Measurements from ENCODE around the gene PODXL2. TPM values are rescaled to one million over a fixed set of nuclear protein-coding genes. Genes with fewer than 3 reads are reported as not detected.

PODXL2 gene
- total RNA-seq, 2 donors from 2014 or later, result 12.1 to 19.0 TPM

- TF ChIP-seq CTCF (IDR thresholded peaks at IDR 0.05), result no peak
- Histone ChIP-seq H3K9me3 (no peaks in the 10 kb centered on the region), H3K4me1 (no peaks in the 10 kb centered on the region), H3K4me3 (no peak overlapping the region), H3K27ac (no peak overlapping the region), H3K9ac (ENCODE audit: low read depth in 2 of 2, low read length in 2 of 2) (no peak overlapping the region), H3K27me3 (no peaks in the 10 kb centered on the region), H3K36me3 (no peaks in the 10 kb centered on the region)
- DNase-seq, result no peak
- intact Hi-C loops (cut with DNase I), result no loop called here
Observed at GRCh38 chr3:127717357-127718244, 88.6 kb downstream of the PODXL2 start.

GRCh38 chr3:127718245-127718915, 89.4 kb downstream of the PODXL2 start:
- no peaks in the 10 kb centered on the region for H3K36me3 ChIP-seq
- DNase-seq, result no peak
- no peak overlapping the region for H3K9ac ChIP-seq (ENCODE audit: low read depth in 2 of 2, low read length in 2 of 2)
- TF ChIP-seq CTCF (IDR thresholded peaks at IDR 0.05), result no peak
- H3K27ac ChIP-seq, result no peak overlapping the region
- H3K27me3 ChIP-seq, result no peaks in the 10 kb centered on the region
- intact Hi-C loops (cut with DNase I), result no loop called here
- no peaks in the 10 kb centered on the region for H3K4me1 ChIP-seq
- no peaks in the 10 kb centered on the region for H3K9me3 ChIP-seq
- no peak overlapping the region for H3K4me3 ChIP-seq

GRCh38 chr3:127718916-127719290, 89.9 kb downstream of the PODXL2 start:
- intact Hi-C loops (cut with DNase I), result no loop called here
- no peaks in the 10 kb centered on the region for H3K9me3 ChIP-seq
- no peaks in the 10 kb centered on the region for H3K4me1 ChIP-seq
- no peaks in the 10 kb centered on the region for H3K27me3 ChIP-seq
- no peak for TF ChIP-seq CTCF (IDR thresholded peaks at IDR 0.05)
- no peak overlapping the region for H3K9ac ChIP-seq (ENCODE audit: low read depth in 2 of 2, low read length in 2 of 2)
- H3K27ac ChIP-seq, result no peak overlapping the region
- DNase-seq, result no peak
- H3K36me3 ChIP-seq, result no peaks in the 10 kb centered on the region
- H3K4me3 ChIP-seq, result no peak overlapping the region

- intact Hi-C loops (cut with DNase I), result no loop called here
- no peaks in the 10 kb centered on the region for H3K4me1 ChIP-seq
- no peak overlapping the region for H3K4me3 ChIP-seq
- no peak overlapping the region for H3K27ac ChIP-seq
- DNase-seq, result no peak
- H3K9ac ChIP-seq (ENCODE audit: low read depth in 2 of 2, low read length in 2 of 2), result no peak overlapping the region
- H3K9me3 ChIP-seq, result no peaks in the 10 kb centered on the region
- no peaks in the 10 kb centered on the region for H3K27me3 ChIP-seq
- H3K36me3 ChIP-seq, result no peaks in the 10 kb centered on the region
- TF ChIP-seq CTCF (IDR thresholded peaks at IDR 0.05), result no peak
Observed at GRCh38 chr3:127719369-127719768, 90.4 kb downstream of the PODXL2 start.

GRCh38 chr3:127720161-127720823, 91.3 kb downstream of the PODXL2 start:
- no peak overlapping the region for H3K9ac ChIP-seq (ENCODE audit: low read depth in 2 of 2, low read length in 2 of 2)
- no peaks in the 10 kb centered on the region for H3K36me3 ChIP-seq
- intact Hi-C loops (cut with DNase I), result no loop called here
- no peak overlapping the region for H3K4me3 ChIP-seq
- no peak for TF ChIP-seq CTCF (IDR thresholded peaks at IDR 0.05)
- H3K27ac ChIP-seq, result no peak overlapping the region
- H3K27me3 ChIP-seq, result no peaks in the 10 kb centered on the region
- H3K9me3 ChIP-seq, result no peaks in the 10 kb centered on the region
- no peak for DNase-seq
- no peaks in the 10 kb centered on the region for H3K4me1 ChIP-seq
